IMR-90 (cell line): ENCODE data around the gene ACSS3. TPM values are rescaled to one million over a fixed set of nuclear protein-coding genes. Genes with fewer than 3 reads are reported as not detected.

ENCODE experiments used
- ATAC-seq: fragments of 200-7000 bp; cut with Tn5 transposase; 2 replicates; pipeline ENCODE4 v1.9.1; 2020; ENCODE audit warnings: low read depth, mild to moderate bottlenecking, moderate library complexity
- BruUV-seq: library from RNA; stranded (reverse); fragments of 400-500 nt; replicated peaks from 2 replicates; lab custom pipeline; 2021; lab: Mats Ljungman, UMichigan
- CTCF ChIA-PET: fragments of 300-600 bp; formaldehyde crosslinking; extraction: SDS; loops from one replicate; lab custom pipeline; 2021; ENCODE audit warnings: antibody characterized with exemption; lab: Yijun Ruan, JAX
- POLR2A ChIA-PET: fragments of 300-600 bp; sonication (Branson Sonifier 250); formaldehyde crosslinking; loops from one replicate; lab custom pipeline; 2022; ENCODE audit warnings: antibody characterized with exemption; ENCODE audit not compliant: unreplicated experiment; lab: Charles Lee
- DNase-seq: peaks from one replicate; pipeline ENCODE4 v3.0.0; 2013
- H2AFZ ChIP-seq: replicated peaks from 2 replicates; pipeline ENCODE3; 2013; ENCODE audit warnings: low read length, mild to moderate bottlenecking; ENCODE audit not compliant: poor library complexity
- H2AK5ac ChIP-seq: 2 replicates; pipeline ENCODE4 v1.6.1; 2013; ENCODE audit warnings: low read depth, low read length, inconsistent platforms
- H2AK9ac ChIP-seq: replicated peaks from 2 replicates; pipeline ENCODE3; 2013; ENCODE audit warnings: mild to moderate bottlenecking, low read depth, low read length, moderate library complexity; ENCODE audit not compliant: poor library complexity
- H2BK120ac ChIP-seq: 2 replicates; pipeline ENCODE4 v1.6.1; 2013; ENCODE audit warnings: low read depth, low read length, inconsistent platforms
- H2BK15ac ChIP-seq: 3 replicates; pipeline ENCODE4 v1.6.1; 2013; ENCODE audit warnings: low read depth, low read length, inconsistent platforms
- H2BK20ac ChIP-seq: 2 replicates; pipeline ENCODE4 v1.6.1; 2013; ENCODE audit warnings: low read depth, mild to moderate bottlenecking, inconsistent platforms, low read length, moderate library complexity
- H2BK5ac ChIP-seq: 2 replicates; pipeline ENCODE4 v1.6.1; 2013; ENCODE audit warnings: mild to moderate bottlenecking, low read depth, low read length, inconsistent platforms; ENCODE audit not compliant: poor library complexity, severe bottlenecking
- H3K14ac ChIP-seq: replicated peaks from 2 replicates; pipeline ENCODE4 v1.6.1; 2013; ENCODE audit warnings: low read depth, low read length, inconsistent platforms
- H3K18ac ChIP-seq: 2 replicates; pipeline ENCODE4 v1.6.1; 2013; ENCODE audit warnings: low read depth, low read length, control low read depth
- H3K23ac ChIP-seq: 2 replicates; pipeline ENCODE4 v1.6.1; 2013; ENCODE audit warnings: low read depth, low read length, inconsistent platforms
- H3K27ac ChIP-seq: 2 replicates; pipeline ENCODE4 v1.5.1; 2013; ENCODE audit warnings: mild to moderate bottlenecking, control low read depth, low read length; ENCODE audit not compliant: insufficient read depth
- H3K27me3 ChIP-seq: 2 replicates; pipeline ENCODE4 v1.6.1; 2013; ENCODE audit warnings: low read length; ENCODE audit not compliant: control insufficient read depth, insufficient read depth
- H3K36me3 ChIP-seq: 2 replicates; pipeline ENCODE4 v1.6.1; 2013; ENCODE audit warnings: low read length, mixed read lengths; ENCODE audit not compliant: control insufficient read depth, insufficient read depth
- H3K4ac ChIP-seq: 2 replicates; pipeline ENCODE4 v1.6.1; 2013; ENCODE audit warnings: low read depth, low read length, inconsistent platforms
- H3K4me1 ChIP-seq: 2 replicates; pipeline ENCODE4 v1.6.1; 2013; ENCODE audit warnings: low read length, mixed read lengths; ENCODE audit not compliant: control insufficient read depth, insufficient read depth
- H3K4me2 ChIP-seq: 2 replicates; pipeline ENCODE4 v1.6.1; 2013; ENCODE audit warnings: low read depth, mild to moderate bottlenecking, control low read depth, low read length, moderate library complexity
- H3K4me3 ChIP-seq: 2 replicates; pipeline ENCODE4 v1.5.1; 2013; ENCODE audit warnings: low read depth, mild to moderate bottlenecking, control low read depth, low read length, moderate library complexity; ENCODE audit not compliant: insufficient read depth
- H3K56ac ChIP-seq: 2 replicates; pipeline ENCODE4 v1.6.1; 2013; ENCODE audit warnings: low read length, inconsistent platforms; ENCODE audit not compliant: insufficient read depth; ENCODE audit errors: extremely low read depth
- H3K79me1 ChIP-seq, 2 experiments: 2 replicates each; pipeline ENCODE4 v1.6.1; 2013; ENCODE audit warnings: low read length in 2 of 2, inconsistent platforms in 1 of 2, low read depth in 1 of 2
- H3K9ac ChIP-seq: 2 replicates; pipeline ENCODE4 v1.6.1; 2013; ENCODE audit warnings: low read depth, low read length, control low read depth
- H3K9me1 ChIP-seq: 2 replicates; pipeline ENCODE4 v1.6.1; 2013; ENCODE audit warnings: low read length, inconsistent platforms; ENCODE audit not compliant: insufficient read depth
- H3K9me3 ChIP-seq: 2 replicates; pipeline ENCODE4 v1.6.1; 2013; ENCODE audit warnings: low read length; ENCODE audit not compliant: control insufficient read depth, insufficient read depth
- H4K20me1 ChIP-seq: 2 replicates; pipeline ENCODE4 v1.6.1; 2013; ENCODE audit warnings: low read length, inconsistent platforms; ENCODE audit not compliant: insufficient read depth
- H4K5ac ChIP-seq: 2 replicates; pipeline ENCODE4 v1.6.1; 2013; ENCODE audit warnings: mild to moderate bottlenecking, low read depth, low read length, control low read depth
- H4K8ac ChIP-seq, 2 experiments: 2 replicates each; pipeline ENCODE4 v1.6.1; 2013; ENCODE audit warnings: low read depth in 2 of 2, low read length in 2 of 2, control low read depth in 1 of 2, inconsistent platforms in 1 of 2
- H4K91ac ChIP-seq: 2 replicates; pipeline ENCODE4 v1.6.1; 2013; ENCODE audit warnings: low read depth, low read length, inconsistent platforms; ENCODE audit not compliant: insufficient read depth
- BHLHE40 ChIP-seq: fragments of 150-350 bp; IDR thresholded peaks from 2 replicates; pipeline ENCODE4 v1.6.1; 2016; ENCODE audit warnings: mild to moderate bottlenecking, low read depth, low read length
- CEBPB ChIP-seq: IDR thresholded peaks from 2 replicates; pipeline ENCODE4 v1.6.1; 2012; ENCODE audit warnings: low read depth, low read length, improper control_type of control experiment
- CHD1 ChIP-seq: IDR thresholded peaks from 2 replicates; pipeline ENCODE4 v1.6.1; 2012; ENCODE audit warnings: low read depth, low read length, improper control_type of control experiment
- FOS ChIP-seq: fragments of 150-350 bp; IDR thresholded peaks from 2 replicates; pipeline ENCODE4 v1.6.1; 2016; ENCODE audit warnings: low read depth, low read length
- MAFK ChIP-seq: IDR thresholded peaks from 2 replicates; pipeline ENCODE4 v1.6.1; 2012; ENCODE audit warnings: low read depth, low read length, improper control_type of control experiment
- MAZ ChIP-seq: IDR thresholded peaks from 2 replicates; pipeline ENCODE4 v1.6.1; 2012; ENCODE audit warnings: low read depth, mild to moderate bottlenecking, low read length, improper control_type of control experiment, moderate library complexity, borderline replicate concordance
- MXI1 ChIP-seq: IDR thresholded peaks from 2 replicates; pipeline ENCODE4 v1.6.1; 2012; ENCODE audit warnings: low read depth, mild to moderate bottlenecking, low read length, moderate library complexity, borderline replicate concordance
- NFE2L2 ChIP-seq: fragments of 150-350 bp; IDR thresholded peaks from 2 replicates; pipeline ENCODE4 v1.6.1; 2016; ENCODE audit warnings: low read depth, mild to moderate bottlenecking, low read length
- POLR2A ChIP-seq: IDR thresholded peaks from 2 replicates; pipeline ENCODE4 v1.6.1; 2012; ENCODE audit warnings: mild to moderate bottlenecking, low read depth, low read length
- RAD21 ChIP-seq: IDR thresholded peaks from 2 replicates; pipeline ENCODE4 v1.6.1; 2012; ENCODE audit warnings: low read length, improper control_type of control experiment
- RCOR1 ChIP-seq: IDR thresholded peaks from 2 replicates; pipeline ENCODE4 v1.6.1; 2012; ENCODE audit warnings: mild to moderate bottlenecking, low read length, improper control_type of control experiment; ENCODE audit not compliant: insufficient replicate concordance
- RFX5 ChIP-seq: IDR thresholded peaks from 2 replicates; pipeline ENCODE4 v1.8.0; 2012; ENCODE audit warnings: low read depth, mild to moderate bottlenecking, low read length, moderate library complexity
- SMC3 ChIP-seq: fragments of 150-350 bp; IDR thresholded peaks from 2 replicates; pipeline ENCODE4 v1.6.1; 2016; ENCODE audit warnings: low read depth, mild to moderate bottlenecking, antibody characterized with exemption, low read length, moderate library complexity
- WGBS, 2 experiments: methylation state at CpG; one replicate each; pipeline versions ENCODE4 v1.1.5 to v1.1.7; 2013; ENCODE audit warnings: missing lambda C conversion rate in 2 of 2; ENCODE audit not compliant: insufficient read length in 1 of 2; ENCODE audit errors: extremely low coverage in 2 of 2; 5-methylcytosine and 5-hydroxymethylcytosine counted together
- dilution Hi-C: fragments of 300-500 bp; cut with HindIII; formaldehyde crosslinking; loops from one replicate; pipeline ENCODE4 v1.14.3; 2018; ENCODE audit warnings: low sequenced_read_pairs; ENCODE audit not compliant: unreplicated experiment
- in situ Hi-C: fragments of 300-500 bp; cut with MboI; formaldehyde crosslinking; loops from 3 replicates; pipeline ENCODE4 v1.14.3; 2019; ENCODE audit warnings: low sequenced_read_pairs, inconsistent platforms, mixed read lengths
- intact Hi-C: fragments of 100-400 bp; cut with micrococcal nuclease; formaldehyde crosslinking; loops from 2 replicates; pipeline ENCODE4 v1.10.0; 2022
- polyA plus RNA-seq, 3 experiments: library from polyadenylated mRNA; depleted of rRNA; stranded (reverse); fragments of >200 nt; gene quantifications; 2 replicates each; pipeline ENCODE4 v1.2.3, GENCODE V29; 2012; ENCODE audit warnings: low replicate concordance in 1 of 3
- total RNA-seq: library from RNA; depleted of rRNA; stranded (reverse); fragments of >200 nt; gene quantifications from 2 replicates; pipeline ENCODE4 v1.2.3, GENCODE V29; 2012
- TF ChIP-seq, protein P1 (sequence below): fragments of 150-350 bp; IDR thresholded peaks from 2 replicates; pipeline ENCODE4 v1.6.1; 2016; ENCODE audit warnings: low read depth, mild to moderate bottlenecking, low read length, moderate library complexity, borderline replicate concordance
- TF ChIP-seq, protein P2 (sequence below): fragments of 150-350 bp; IDR thresholded peaks from 2 replicates; pipeline ENCODE4 v1.6.1; 2017; ENCODE audit warnings: mild to moderate bottlenecking, antibody characterized with exemption, low read length, low read depth
- TF ChIP-seq, protein P3 (sequence below): conservative IDR thresholded peaks from 2 replicates; pipeline ENCODE4 v1.5.1; 2012; ENCODE audit warnings: mild to moderate bottlenecking, low read depth, low read length, improper control_type of control experiment

ACSS3 gene
- total and polyA plus RNA-seq, 2 of the 4 experiments (the other 2 are of a cell fraction), result 0.84 to 2.0 TPM

DNA sequence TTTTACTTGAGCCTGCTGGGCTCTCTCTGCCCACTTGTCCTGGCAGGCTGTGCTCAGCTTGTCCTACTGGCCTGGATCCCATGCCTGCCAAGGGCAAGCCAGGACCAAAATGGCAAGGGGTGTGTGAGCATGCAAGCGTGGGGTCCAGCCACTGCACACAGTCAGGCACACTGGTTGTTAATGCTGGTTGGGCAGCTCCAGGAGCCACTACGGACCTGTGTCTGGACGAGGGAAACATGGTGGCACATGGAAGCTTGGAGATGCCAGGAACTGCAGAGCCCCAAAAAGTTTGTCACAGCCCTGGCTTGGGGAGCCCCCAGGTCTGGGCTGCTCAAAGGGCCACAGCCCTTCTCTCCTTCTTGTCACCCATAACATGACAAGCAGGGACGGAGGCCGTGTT, 83.8 kb downstream of the ACSS3 start:
- ATAC-seq, result no peak
- no TSS peak for BruUV-seq
- no peaks in the 10 kb centered on the region for H3K27me3 ChIP-seq
- no peak overlapping the region for H2AK5ac ChIP-seq
- CTCF ChIA-PET, result no interaction called here
- H2BK5ac ChIP-seq, result no peak overlapping the region
- intact Hi-C loops (no loop called here), dilution Hi-C loops (no loop called here), in situ Hi-C loops (no loop called here)
- H3K4me2 ChIP-seq, result no peak overlapping the region
- H4K8ac ChIP-seq, result no peak overlapping the region
- DNase-seq, result no peak
- H3K9me1 ChIP-seq, result no peaks in the 10 kb centered on the region
- TF ChIP-seq RAD21 (no peak), POLR2A (no peak), RFX5 (no peak), BHLHE40 (no peak), RCOR1 (no peak), SMC3 (no peak), FOS (no peak), MAFK (no peak), CEBPB (no peak), MXI1 (no peak), MAZ (no peak), CHD1 (no peak), NFE2L2 (no peak)
- TF ChIP-seq, protein P1, sequence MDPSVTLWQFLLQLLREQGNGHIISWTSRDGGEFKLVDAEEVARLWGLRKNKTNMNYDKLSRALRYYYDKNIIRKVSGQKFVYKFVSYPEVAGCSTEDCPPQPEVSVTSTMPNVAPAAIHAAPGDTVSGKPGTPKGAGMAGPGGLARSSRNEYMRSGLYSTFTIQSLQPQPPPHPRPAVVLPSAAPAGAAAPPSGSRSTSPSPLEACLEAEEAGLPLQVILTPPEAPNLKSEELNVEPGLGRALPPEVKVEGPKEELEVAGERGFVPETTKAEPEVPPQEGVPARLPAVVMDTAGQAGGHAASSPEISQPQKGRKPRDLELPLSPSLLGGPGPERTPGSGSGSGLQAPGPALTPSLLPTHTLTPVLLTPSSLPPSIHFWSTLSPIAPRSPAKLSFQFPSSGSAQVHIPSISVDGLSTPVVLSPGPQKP, result no peak
- TF ChIP-seq, protein P2, sequence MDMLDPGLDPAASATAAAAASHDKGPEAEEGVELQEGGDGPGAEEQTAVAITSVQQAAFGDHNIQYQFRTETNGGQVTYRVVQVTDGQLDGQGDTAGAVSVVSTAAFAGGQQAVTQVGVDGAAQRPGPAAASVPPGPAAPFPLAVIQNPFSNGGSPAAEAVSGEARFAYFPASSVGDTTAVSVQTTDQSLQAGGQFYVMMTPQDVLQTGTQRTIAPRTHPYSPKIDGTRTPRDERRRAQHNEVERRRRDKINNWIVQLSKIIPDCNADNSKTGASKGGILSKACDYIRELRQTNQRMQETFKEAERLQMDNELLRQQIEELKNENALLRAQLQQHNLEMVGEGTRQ, result no peak
- TF ChIP-seq, protein P3, sequence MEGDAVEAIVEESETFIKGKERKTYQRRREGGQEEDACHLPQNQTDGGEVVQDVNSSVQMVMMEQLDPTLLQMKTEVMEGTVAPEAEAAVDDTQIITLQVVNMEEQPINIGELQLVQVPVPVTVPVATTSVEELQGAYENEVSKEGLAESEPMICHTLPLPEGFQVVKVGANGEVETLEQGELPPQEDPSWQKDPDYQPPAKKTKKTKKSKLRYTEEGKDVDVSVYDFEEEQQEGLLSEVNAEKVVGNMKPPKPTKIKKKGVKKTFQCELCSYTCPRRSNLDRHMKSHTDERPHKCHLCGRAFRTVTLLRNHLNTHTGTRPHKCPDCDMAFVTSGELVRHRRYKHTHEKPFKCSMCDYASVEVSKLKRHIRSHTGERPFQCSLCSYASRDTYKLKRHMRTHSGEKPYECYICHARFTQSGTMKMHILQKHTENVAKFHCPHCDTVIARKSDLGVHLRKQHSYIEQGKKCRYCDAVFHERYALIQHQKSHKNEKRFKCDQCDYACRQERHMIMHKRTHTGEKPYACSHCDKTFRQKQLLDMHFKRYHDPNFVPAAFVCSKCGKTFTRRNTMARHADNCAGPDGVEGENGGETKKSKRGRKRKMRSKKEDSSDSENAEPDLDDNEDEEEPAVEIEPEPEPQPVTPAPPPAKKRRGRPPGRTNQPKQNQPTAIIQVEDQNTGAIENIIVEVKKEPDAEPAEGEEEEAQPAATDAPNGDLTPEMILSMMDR, result no peak
- H3K4ac ChIP-seq, result no peak overlapping the region
- no peak overlapping the region for H2BK120ac ChIP-seq
- no peak overlapping the region for H2AFZ ChIP-seq
- no peak overlapping the region for H3K14ac ChIP-seq
- H3K36me3 ChIP-seq, result no peaks in the 10 kb centered on the region
- no peak overlapping the region for H3K9ac ChIP-seq
- H2AK9ac ChIP-seq, result no peak overlapping the region
- no peak overlapping the region for H4K5ac ChIP-seq
- no peak overlapping the region for H2BK20ac ChIP-seq
- no peak overlapping the region for H3K4me3 ChIP-seq
- no peaks in the 10 kb centered on the region for H4K20me1 ChIP-seq
- POLR2A ChIA-PET, result no interaction called here
- no peaks in the 10 kb centered on the region for H3K79me1 ChIP-seq
- H3K9me3 ChIP-seq, result no peaks in the 10 kb centered on the region
- H3K56ac ChIP-seq, result no peak overlapping the region
- H3K23ac ChIP-seq, result no peak overlapping the region
- no peak overlapping the region for H2BK15ac ChIP-seq
- no peak overlapping the region for H3K27ac ChIP-seq
- no peak overlapping the region for H3K18ac ChIP-seq
- no peaks in the 10 kb centered on the region for H3K4me1 ChIP-seq
- no peak overlapping the region for H4K91ac ChIP-seq
- 92% methylated on average over 2 of the region's 5 CpGs; no CpG with 5 or more reads in 1 of the 2 experiments for WGBS, 2 experiments
